ENCODE data around the gene C17orf107. TPM values are rescaled to one million over a fixed set of nuclear protein-coding genes. Genes with fewer than 3 reads are reported as not detected.

C17orf107 gene
- total and polyA plus RNA-seq, 9 donors = 1.1 to 11.8 (median 7.4) TPM

DNA sequence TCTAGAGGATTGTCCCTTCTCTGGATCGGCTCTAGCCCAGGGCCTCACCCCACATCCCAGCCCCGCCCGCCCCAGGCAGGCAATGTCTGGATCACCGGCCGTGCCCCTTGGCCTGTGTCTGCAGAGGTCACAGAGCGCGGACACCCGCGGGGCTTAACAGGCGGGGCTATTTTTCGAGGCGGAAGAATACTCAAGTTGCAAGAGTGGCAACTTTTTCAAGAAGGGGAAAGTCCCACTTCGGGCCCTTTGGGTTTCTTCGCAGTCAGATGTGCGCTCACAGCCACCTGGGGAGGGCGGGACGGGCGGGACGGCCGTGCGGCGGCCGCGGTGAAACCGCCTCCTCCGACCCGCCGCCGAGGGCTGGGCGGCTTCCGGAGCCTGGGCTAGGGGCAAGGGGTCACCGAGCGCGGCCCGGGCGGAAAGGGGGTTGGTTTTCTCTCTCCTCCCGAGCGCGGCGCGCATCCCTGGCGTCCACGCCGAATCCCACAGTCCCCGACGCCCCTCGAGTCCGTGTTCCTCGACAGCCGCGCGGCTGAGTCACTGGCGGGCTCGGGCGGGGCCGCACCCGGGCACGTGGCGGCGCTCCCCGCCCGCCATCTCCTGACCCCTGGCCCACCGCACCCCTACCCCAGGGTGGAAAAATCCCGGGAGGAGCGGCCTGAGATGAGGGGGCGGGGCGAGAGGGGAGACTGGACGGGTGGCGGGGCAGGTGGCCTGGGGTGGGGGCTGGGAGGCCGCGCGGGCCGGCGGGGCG is 50.2 kb downstream of the C17orf107 start:
- intact Hi-C loops (cut with DNase I) = no loop called here
- no peaks in the 10 kb centered on the region for H3K36me3 ChIP-seq
- H3K9me3 ChIP-seq = no peaks in the 10 kb centered on the region
- TF ChIP-seq POLR2A (IDR thresholded peaks at IDR 0.05) (no peak), EP300 (IDR thresholded peaks at IDR 0.05) (no peak)
- TF ChIP-seq, protein P1, sequence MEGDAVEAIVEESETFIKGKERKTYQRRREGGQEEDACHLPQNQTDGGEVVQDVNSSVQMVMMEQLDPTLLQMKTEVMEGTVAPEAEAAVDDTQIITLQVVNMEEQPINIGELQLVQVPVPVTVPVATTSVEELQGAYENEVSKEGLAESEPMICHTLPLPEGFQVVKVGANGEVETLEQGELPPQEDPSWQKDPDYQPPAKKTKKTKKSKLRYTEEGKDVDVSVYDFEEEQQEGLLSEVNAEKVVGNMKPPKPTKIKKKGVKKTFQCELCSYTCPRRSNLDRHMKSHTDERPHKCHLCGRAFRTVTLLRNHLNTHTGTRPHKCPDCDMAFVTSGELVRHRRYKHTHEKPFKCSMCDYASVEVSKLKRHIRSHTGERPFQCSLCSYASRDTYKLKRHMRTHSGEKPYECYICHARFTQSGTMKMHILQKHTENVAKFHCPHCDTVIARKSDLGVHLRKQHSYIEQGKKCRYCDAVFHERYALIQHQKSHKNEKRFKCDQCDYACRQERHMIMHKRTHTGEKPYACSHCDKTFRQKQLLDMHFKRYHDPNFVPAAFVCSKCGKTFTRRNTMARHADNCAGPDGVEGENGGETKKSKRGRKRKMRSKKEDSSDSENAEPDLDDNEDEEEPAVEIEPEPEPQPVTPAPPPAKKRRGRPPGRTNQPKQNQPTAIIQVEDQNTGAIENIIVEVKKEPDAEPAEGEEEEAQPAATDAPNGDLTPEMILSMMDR (IDR thresholded peaks at IDR 0.05) = no peak
- DNase-seq = peak; percentile 78 to 81 (median 80)
- 0 to 1% (median 1%) methylated on average over 24 to 75 of the region's 75 CpGs for WGBS, 3 donors
- H3K4me1 ChIP-seq (ENCODE audit: insufficient read depth) = peaks cover 2% of the 10 kb centered on the region
- no peaks in the 10 kb centered on the region for H3K27me3 ChIP-seq
- peak overlapping the region; percentile 82 to 96 for H3K27ac ChIP-seq
- peak overlapping the region; percentile 100 for H3K4me3 ChIP-seq

DNA sequence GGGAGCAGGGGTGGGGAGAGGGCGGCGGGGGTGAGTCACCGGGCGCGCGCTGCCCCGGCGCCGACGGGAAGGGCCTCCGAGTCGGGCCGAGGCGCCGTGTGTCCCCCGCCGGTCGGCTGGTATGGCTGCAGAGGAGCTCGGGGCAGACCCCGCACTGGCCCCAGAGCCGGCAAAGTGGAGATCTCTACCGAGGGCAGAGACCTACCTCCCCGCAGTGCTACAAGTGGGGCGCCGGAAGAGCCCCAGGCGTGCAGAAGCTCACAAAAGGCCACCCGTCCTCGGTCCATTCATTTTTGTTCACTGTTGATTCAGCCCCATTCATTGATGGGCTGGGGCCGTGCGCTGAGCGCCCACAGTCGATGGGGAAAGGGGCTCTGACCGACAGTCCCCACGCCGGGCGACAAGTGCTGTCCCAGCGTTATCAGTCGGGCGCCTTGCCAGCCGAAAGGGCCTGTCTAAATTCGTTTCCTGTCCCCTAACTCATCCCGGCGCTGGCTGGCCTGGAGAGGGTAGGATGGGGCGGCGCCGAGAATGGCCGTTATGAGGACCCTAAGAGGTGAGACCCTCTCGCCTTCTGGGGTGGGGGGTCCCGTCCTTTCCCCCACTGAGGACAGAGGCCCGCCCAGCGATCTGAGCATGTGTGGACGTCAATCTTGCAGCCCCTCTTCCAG is 50.9 kb downstream of the C17orf107 start:
- Histone ChIP-seq H3K27ac (peak overlapping the region; percentile 82 to 96), H3K27me3 (no peaks in the 10 kb centered on the region), H3K4me3 (peak overlapping the region; percentile 100), H3K9me3 (no peaks in the 10 kb centered on the region), H3K36me3 (no peaks in the 10 kb centered on the region), H3K4me1 (ENCODE audit: insufficient read depth) (peaks cover 2% of the 10 kb centered on the region)
- TF ChIP-seq EP300 (IDR thresholded peaks at IDR 0.05) (no peak), POLR2A (IDR thresholded peaks at IDR 0.05) (no peak)
- TF ChIP-seq, protein P1 (IDR thresholded peaks at IDR 0.05) = no peak
- 15 to 21% (median 17%) methylated on average over 28 to 52 of the region's 52 CpGs for WGBS, 3 donors
- intact Hi-C loops (cut with DNase I) = no loop called here
- peak; percentile 59 to 76 (median 74) for DNase-seq

DNA sequence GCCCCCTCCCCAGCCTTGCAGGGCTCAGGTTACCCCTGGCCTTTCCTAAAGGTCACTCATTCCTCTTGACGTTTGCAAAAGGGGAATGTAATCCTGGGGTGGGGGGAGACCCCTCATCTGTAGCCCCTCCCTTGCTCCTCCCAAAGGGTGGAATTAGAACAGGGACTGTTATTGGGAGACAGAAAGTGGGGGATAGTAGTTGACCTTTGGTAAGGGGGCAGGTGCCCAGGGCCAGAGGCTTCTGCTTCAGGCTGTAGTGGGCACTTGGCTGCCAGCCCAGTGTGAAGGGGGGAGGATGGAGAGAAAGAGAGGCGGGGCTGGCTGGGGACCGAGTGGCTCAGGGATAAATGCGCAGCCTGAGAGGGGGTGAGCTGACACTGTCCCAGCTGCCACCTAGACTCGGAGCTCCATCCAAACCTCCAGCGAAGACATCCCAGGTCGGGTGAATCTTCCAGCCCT is 51.4 kb downstream of the C17orf107 start, which contains the start of gene ENO3:
Gene ENO3, plus strand, starts transcription at position 374 of the 459 bp plus-strand sequence. CDS start 711 bp downstream, outside the sequence.
- DNase-seq = peak in 4 of 5 donors; percentile 58 to 72 (median 62)
- Histone ChIP-seq H3K4me3 (peak within 1 kb of the TSS; percentile 100), H3K27ac (peak within 1 kb of the TSS; percentile 82 to 96), H3K9me3 (no peaks in the 10 kb centered on the region), H3K4me1 (ENCODE audit: insufficient read depth) (no peaks in the 10 kb centered on the region), H3K36me3 (no peaks in the 10 kb centered on the region), H3K27me3 (no peaks in the 10 kb centered on the region)
- 48 to 61% (median 60%) methylated on average over 7 of the region's 7 CpGs for WGBS, 3 donors
- intact Hi-C loops (cut with DNase I) = no loop called here
- TF ChIP-seq, protein P1 (IDR thresholded peaks at IDR 0.05) = no peak
- TF ChIP-seq POLR2A (IDR thresholded peaks at IDR 0.05) (no peak), EP300 (IDR thresholded peaks at IDR 0.05) (no peak)

DNA sequence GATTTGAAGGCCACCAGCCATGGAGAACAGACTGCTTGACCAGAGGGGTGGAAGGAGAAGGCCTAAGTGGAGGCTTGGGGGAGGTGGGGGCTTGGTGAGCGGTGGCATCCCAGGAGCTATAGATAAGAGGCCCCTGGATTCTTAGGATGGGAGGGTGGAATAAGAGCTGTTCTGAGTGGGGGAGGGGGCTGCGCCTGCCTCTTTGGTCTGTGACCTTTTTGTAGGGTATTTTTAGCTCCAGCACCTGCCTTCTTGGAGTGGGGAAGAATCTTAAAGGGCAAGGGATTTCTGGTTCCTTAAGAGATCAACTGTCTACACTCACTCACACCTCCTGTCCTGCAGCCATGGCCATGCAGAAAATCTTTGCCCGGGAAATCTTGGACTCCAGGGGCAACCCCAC is 52.1 kb downstream of the C17orf107 start:
- H3K27ac ChIP-seq = no peak overlapping the region
- TF ChIP-seq, protein P1 (IDR thresholded peaks at IDR 0.05) = no peak
- no peak for TF ChIP-seq POLR2A (IDR thresholded peaks at IDR 0.05)
- no peak for TF ChIP-seq EP300 (IDR thresholded peaks at IDR 0.05)
- 78 to 85% (median 81%) methylated on average over 3 of the region's 3 CpGs for WGBS, 3 donors
- H3K4me3 ChIP-seq = no peak overlapping the region
- intact Hi-C loops (cut with DNase I) = no loop called here
- H3K9me3 ChIP-seq = no peaks in the 10 kb centered on the region
- no peaks in the 10 kb centered on the region for H3K36me3 ChIP-seq
- no peak for DNase-seq
- H3K4me1 ChIP-seq (ENCODE audit: insufficient read depth) = no peaks in the 10 kb centered on the region
- H3K27me3 ChIP-seq = no peaks in the 10 kb centered on the region

Other genes with a start within 250 kb of the C17orf107 start
- 10 to 100 TPM; 19.2 to 75.0 (median 63.1) TPM for gene PELP1, start 195.4 kb upstream of the C17orf107 start, total RNA-seq
- 10 to 100 TPM; 13.5 to 25.6 TPM for gene PELP1, start 195.4 kb upstream of the C17orf107 start, polyA plus RNA-seq
- 10 to 100 TPM; 13.4 to 38.2 (median 30.6) TPM for gene ARRB2, start 188.9 kb upstream of the C17orf107 start, total RNA-seq
- 10 to 100 TPM; 16.4 to 40.6 TPM for gene ARRB2, start 188.9 kb upstream of the C17orf107 start, polyA plus RNA-seq
- 10 to 100 TPM; 10.7 to 21.8 (median 15.4) TPM for gene MED11, start 168.1 kb upstream of the C17orf107 start, total RNA-seq
- gene MED11, start 168.1 kb upstream of the C17orf107 start, polyA plus RNA-seq = 10 to 100 TPM; 18.0 TPM
- gene ZMYND15, start 159.7 kb upstream of the C17orf107 start, total RNA-seq = 1 to 10 TPM in 3 of 7 donors, under 1 TPM in 4; 0.36 to 1.4 (median 0.99) TPM
- under 1 TPM; 0.33 to 0.57 TPM for gene ZMYND15, start 159.7 kb upstream of the C17orf107 start, polyA plus RNA-seq
- gene CXCL16, start 159.6 kb upstream of the C17orf107 start, total RNA-seq = 10 to 100 TPM in 6 of 7 donors, 1 to 10 TPM in 1; 5.8 to 30.7 (median 16.8) TPM
- 10 to 100 TPM in 1 of 2 donors, 1 to 10 TPM in 1; 7.6 to 41.6 TPM for gene CXCL16, start 159.6 kb upstream of the C17orf107 start, polyA plus RNA-seq
- gene TM4SF5, start 127.7 kb upstream of the C17orf107 start, total RNA-seq = under 1 TPM in 2 of 7 donors, not detected in 5; 0.31 to 0.83 TPM
- not detected for gene TM4SF5, start 127.7 kb upstream of the C17orf107 start, polyA plus RNA-seq
- 1 to 10 TPM in 5 of 7 donors, under 1 TPM in 2; 0.69 to 3.5 (median 1.3) TPM for gene VMO1, start 113.2 kb upstream of the C17orf107 start, total RNA-seq
- gene VMO1, start 113.2 kb upstream of the C17orf107 start, polyA plus RNA-seq = 1 to 10 TPM in 1 of 2 donors, not detected in 1; 1.1 TPM
- not detected for gene GLTPD2, start 110.6 kb upstream of the C17orf107 start, total RNA-seq
- gene GLTPD2, start 110.6 kb upstream of the C17orf107 start, polyA plus RNA-seq = not detected
- 100 to 1,000 TPM in 1 of 7 donors, 10 to 100 TPM in 6; 74.6 to 123 (median 87.9) TPM for gene PSMB6, start 103.4 kb upstream of the C17orf107 start, total RNA-seq
- gene PSMB6, start 103.4 kb upstream of the C17orf107 start, polyA plus RNA-seq = 100 to 1,000 TPM in 1 of 2 donors, 10 to 100 TPM in 1; 87.8 to 111 TPM
- 10 to 100 TPM; 16.2 to 53.3 (median 42.7) TPM for gene PLD2, start 92.4 kb upstream of the C17orf107 start, total RNA-seq
- 10 to 100 TPM; 20.3 to 31.4 TPM for gene PLD2, start 92.4 kb upstream of the C17orf107 start, polyA plus RNA-seq
- gene MINK1, start 66.2 kb upstream of the C17orf107 start, total RNA-seq = 100 to 1,000 TPM in 4 of 7 donors, 10 to 100 TPM in 3; 37.6 to 177 (median 108) TPM
- gene MINK1, start 66.2 kb upstream of the C17orf107 start, polyA plus RNA-seq = 10 to 100 TPM; 66.4 to 71.9 TPM
- gene CHRNE, start 3.6 kb downstream of the C17orf107 start, total RNA-seq = 1 to 10 TPM in 4 of 7 donors, under 1 TPM in 3; 0.34 to 1.4 (median 1.0) TPM
- 1 to 10 TPM in 1 of 2 donors, under 1 TPM in 1; 0.53 to 1.1 TPM for gene CHRNE, start 3.6 kb downstream of the C17orf107 start, polyA plus RNA-seq
- under 1 TPM in 1 of 7 donors, not detected in 6; 0.10 TPM for gene GP1BA, start 32.7 kb downstream of the C17orf107 start, total RNA-seq
- gene GP1BA, start 32.7 kb downstream of the C17orf107 start, polyA plus RNA-seq = under 1 TPM in 1 of 2 donors, not detected in 1; 0.04 TPM
- gene SLC25A11, start 40.5 kb downstream of the C17orf107 start, total RNA-seq = 10 to 100 TPM; 18.7 to 55.4 (median 42.3) TPM
- 10 to 100 TPM; 12.7 to 44.1 TPM for gene SLC25A11, start 40.5 kb downstream of the C17orf107 start, polyA plus RNA-seq
- 10 to 100 TPM; 22.7 to 89.6 (median 78.1) TPM for gene RNF167, start 40.7 kb downstream of the C17orf107 start, total RNA-seq
- 100 to 1,000 TPM in 1 of 2 donors, 10 to 100 TPM in 1; 91.8 to 221 TPM for gene RNF167, start 40.7 kb downstream of the C17orf107 start, polyA plus RNA-seq
- gene PFN1, start 49.0 kb downstream of the C17orf107 start, total RNA-seq = 100 to 1,000 TPM; 201 to 415 (median 323) TPM
- 100 to 1,000 TPM; 254 to 542 TPM for gene PFN1, start 49.0 kb downstream of the C17orf107 start, polyA plus RNA-seq
- 1 to 10 TPM; 2.5 to 6.1 (median 4.1) TPM for gene ENO3, start 51.6 kb downstream of the C17orf107 start, total RNA-seq
- 1 to 10 TPM; 1.8 to 5.0 TPM for gene ENO3, start 51.6 kb downstream of the C17orf107 start, polyA plus RNA-seq
- gene SPAG7, start 68.3 kb downstream of the C17orf107 start, total RNA-seq = 10 to 100 TPM; 30.4 to 55.2 (median 38.6) TPM
- gene SPAG7, start 68.3 kb downstream of the C17orf107 start, polyA plus RNA-seq = 10 to 100 TPM; 31.7 to 60.6 TPM
- 10 to 100 TPM; 10.2 to 71.2 (median 35.7) TPM for gene CAMTA2, start 88.1 kb downstream of the C17orf107 start, total RNA-seq
- 10 to 100 TPM; 21.6 to 33.0 TPM for gene CAMTA2, start 88.1 kb downstream of the C17orf107 start, polyA plus RNA-seq
- gene INCA1, start 98.0 kb downstream of the C17orf107 start, total RNA-seq = 1 to 10 TPM in 6 of 7 donors, under 1 TPM in 1; 0.95 to 5.0 (median 1.9) TPM
- 1 to 10 TPM; 1.5 to 2.8 TPM for gene INCA1, start 98.0 kb downstream of the C17orf107 start, polyA plus RNA-seq
- gene KIF1C, start 98.4 kb downstream of the C17orf107 start, total RNA-seq = 100 to 1,000 TPM in 4 of 7 donors, 10 to 100 TPM in 3; 17.5 to 129 (median 105) TPM
- gene KIF1C, start 98.4 kb downstream of the C17orf107 start, polyA plus RNA-seq = 10 to 100 TPM; 31.5 to 60.1 TPM
- 1 to 10 TPM in 1 of 7 donors, under 1 TPM in 3, not detected in 3; 0.08 to 1.0 (median 0.19) TPM for gene SLC52A1, start 135.9 kb downstream of the C17orf107 start, total RNA-seq
- gene SLC52A1, start 135.9 kb downstream of the C17orf107 start, polyA plus RNA-seq = not detected
- 1 to 10 TPM; 3.6 to 8.4 (median 7.6) TPM for gene ZFP3, start 178.9 kb downstream of the C17orf107 start, total RNA-seq
- 1 to 10 TPM; 3.3 to 6.5 TPM for gene ZFP3, start 178.9 kb downstream of the C17orf107 start, polyA plus RNA-seq
- 10 to 100 TPM in 4 of 7 donors, 1 to 10 TPM in 3; 7.8 to 15.3 (median 11.1) TPM for gene ZNF232, start 212.3 kb downstream of the C17orf107 start, total RNA-seq
- 10 to 100 TPM in 1 of 2 donors, 1 to 10 TPM in 1; 9.1 to 11.8 TPM for gene ZNF232, start 212.3 kb downstream of the C17orf107 start, polyA plus RNA-seq
- gene USP6, start 216.5 kb downstream of the C17orf107 start, total RNA-seq = 1 to 10 TPM in 3 of 7 donors, under 1 TPM in 4; under 0.01 to 2.0 (median 0.86) TPM
- under 1 TPM; 0.20 to 0.68 TPM for gene USP6, start 216.5 kb downstream of the C17orf107 start, polyA plus RNA-seq